MCF 10A (cell line): ENCODE data around the gene ERCC5. TPM values are rescaled to one million over a fixed set of nuclear protein-coding genes. Genes with fewer than 3 reads are reported as not detected.

Experiments used
- BruUV-seq: library from RNA; stranded (reverse); fragments of 400-500 nt; replicated peaks from 2 replicates; lab custom pipeline; 2021; lab: Mats Ljungman, UMichigan
- CTCF ChIA-PET: fragments of 300-600 bp; sonication (Branson Sonifier 250); formaldehyde crosslinking; extraction: SDS; loops from one replicate; lab custom pipeline; 2021; ENCODE audit warnings: antibody characterized with exemption, inconsistent platforms; lab: Yijun Ruan, JAX
- POLR2A ChIA-PET: fragments of 300-600, 350-650 bp; sonication (Branson Sonifier 250); formaldehyde crosslinking; extraction: SDS; loops from one replicate; lab custom pipeline; 2020; ENCODE audit warnings: antibody characterized with exemption, inconsistent platforms; lab: Yijun Ruan, JAX
- DNase-seq: peaks from one replicate; pipeline ENCODE4 v3.0.0-alpha.2; 2018; ENCODE audit not compliant: unreplicated experiment
- H3K27ac Mint-ChIP-seq: one replicate; pipeline ENCODE4 v1.8.0; 2022; ENCODE audit warnings: mild to moderate bottlenecking, low read depth, mixed read lengths; ENCODE audit not compliant: unreplicated experiment
- H3K27me3 Mint-ChIP-seq: one replicate; pipeline ENCODE4 v1.8.0; 2022; ENCODE audit warnings: mixed read lengths; ENCODE audit not compliant: insufficient read depth, unreplicated experiment
- H3K36me3 Mint-ChIP-seq: one replicate; pipeline ENCODE4 v1.8.0; 2022; ENCODE audit warnings: mild to moderate bottlenecking, moderate library complexity, mixed read lengths; ENCODE audit not compliant: insufficient read depth, unreplicated experiment
- H3K4me1 Mint-ChIP-seq: one replicate; pipeline ENCODE4 v1.8.0; 2022; ENCODE audit warnings: mixed read lengths; ENCODE audit not compliant: insufficient read depth, unreplicated experiment
- H3K4me3 Mint-ChIP-seq: one replicate; pipeline ENCODE4 v1.8.0; 2022; ENCODE audit warnings: mild to moderate bottlenecking, moderate library complexity, mixed read lengths; ENCODE audit not compliant: unreplicated experiment
- H3K9me3 Mint-ChIP-seq: one replicate; pipeline ENCODE4 v1.8.0; 2022; ENCODE audit warnings: mixed read lengths; ENCODE audit not compliant: unreplicated experiment
- CTCF ChIP-seq: fragments of 200-600 bp; IDR thresholded peaks from one replicate; pipeline ENCODE4 v1.8.0; 2022; ENCODE audit warnings: antibody characterized with exemption, mild to moderate bottlenecking; ENCODE audit not compliant: unreplicated experiment
- intact Hi-C: fragments of 100-400 bp; cut with micrococcal nuclease; formaldehyde crosslinking; loops from 2 replicates; pipeline ENCODE4 v1.14.1; 2022
- total RNA-seq: library from RNA; stranded (reverse); gene quantifications from 2 replicates; pipeline ENCODE4 v1.2.3, GENCODE V29; 2022

The ERCC5 gene
- total RNA-seq, 1 experiment from 2014 or later = 68.1 TPM

- Mint-ChIP-seq H3K4me1 (peaks cover 22% of the 10 kb centered on the region), H3K4me3 (peak overlapping the region; percentile 83), H3K9me3 (no peaks in the 10 kb centered on the region), H3K36me3 (peaks cover 26% of the 10 kb centered on the region), H3K27ac (peak overlapping the region; percentile 90), H3K27me3 (no peaks in the 10 kb centered on the region)
- intact Hi-C loops = loop anchor here (1.0 to 2.0 kb wide), 5 partner anchors 47 to 267 kb away; partner anchors contain the start of gene TEX30
- ChIA-PET CTCF (interaction anchor here (0.5 to 3.9 kb wide), 18 partner anchors 9 to 1221 kb away, joined by 3 to 25 read pairs (median 4); partner anchors contain the start of gene TPP2), POLR2A (interaction anchor here (0.7 to 6.9 kb wide), 12 partner anchors 9 to 650 kb away, joined by 3 to 156 read pairs (median 13); partner anchors contain the start of genes BIVM, POGLUT2, TEX30 and TPP2)
- peak; percentile 51 for DNase-seq
- BruUV-seq = no TSS peak
- TF ChIP-seq CTCF = peak; percentile 61
These were observed 1.7 kb downstream of the ERCC5 start for GRCh38 chr13:102847272-102848234.

GRCh38 chr13:102848956-102849355 lies 3.1 kb downstream of the ERCC5 start:
- DNase-seq = no peak
- TF ChIP-seq CTCF = no peak
- H3K4me1 Mint-ChIP-seq = peaks cover 22% of the 10 kb centered on the region
- intact Hi-C loops = no loop called here
- H3K36me3 Mint-ChIP-seq = peaks cover 40% of the 10 kb centered on the region
- no peaks in the 10 kb centered on the region for H3K9me3 Mint-ChIP-seq
- ChIA-PET POLR2A (interaction anchor here (0.7 to 6.9 kb wide), 3 partner anchors 8 to 255 kb away, joined by 3 to 156 read pairs (median 5); partner anchors contain the start of gene TPP2), CTCF (interaction anchor here (0.6 to 3.9 kb wide), 7 partner anchors 16 to 365 kb away, joined by 3 to 25 read pairs (median 6); no protein-coding TSS in a partner anchor)
- H3K27ac Mint-ChIP-seq = no peak overlapping the region
- BruUV-seq = no TSS peak
- H3K4me3 Mint-ChIP-seq = no peak overlapping the region
- no peaks in the 10 kb centered on the region for H3K27me3 Mint-ChIP-seq

GRCh38 chr13:102852556-102852955 lies 6.7 kb downstream of the ERCC5 start:
- no TSS peak for BruUV-seq
- DNase-seq = no peak
- ChIA-PET POLR2A (no interaction called here), CTCF (no interaction called here)
- intact Hi-C loops = no loop called here
- no peaks in the 10 kb centered on the region for H3K9me3 Mint-ChIP-seq
- H3K27ac Mint-ChIP-seq = no peak overlapping the region
- no peak for TF ChIP-seq CTCF
- peaks cover 68% of the 10 kb centered on the region for H3K36me3 Mint-ChIP-seq
- H3K4me3 Mint-ChIP-seq = no peak overlapping the region
- H3K27me3 Mint-ChIP-seq = no peaks in the 10 kb centered on the region
- peaks cover 31% of the 10 kb centered on the region for H3K4me1 Mint-ChIP-seq

- BruUV-seq = no TSS peak
These were observed 8.8 kb downstream of the ERCC5 start for GRCh38 chr13:102854675-102855074.

More at GRCh38 chr13:102854675-102855074, 8.8 kb downstream of the ERCC5 start:
- Mint-ChIP-seq H3K27ac (no peak overlapping the region), H3K36me3 (peaks cover 83% of the 10 kb centered on the region), H3K27me3 (no peaks in the 10 kb centered on the region), H3K4me3 (no peak overlapping the region), H3K9me3 (no peaks in the 10 kb centered on the region), H3K4me1 (peaks cover 20% of the 10 kb centered on the region)
- ChIA-PET CTCF (interaction anchor here (0.6 to 4.4 kb wide), 4 partner anchors 8 to 290 kb away, joined by 4 to 41 read pairs (median 4); no protein-coding TSS in a partner anchor), POLR2A (interaction anchor here (0.6 to 2.7 kb wide), 2 partner anchors 8 to 10 kb away, joined by 3 to 20 read pairs; partner anchors contain the start of gene ERCC5)
- intact Hi-C loops = no loop called here
- TF ChIP-seq CTCF = no peak
- DNase-seq = no peak
